ENCODE data around the gene PLEKHG2.
A peak's percentile ranks its signal among the peaks of the same experiment; 100 is the strongest.

The PLEKHG2 gene

GRCh38 chr19:39406656-39407409 lies 5.6 kb upstream of the PLEKHG2 start, which contains the start of gene ZFP36:
Gene ZFP36, plus strand, starts transcription at chr19:39406847. Its CDS starts 58 bp downstream, at chr19:39406905.
- DNase-seq (ENCODE audit: low read depth) = peak; percentile 80

- DNase-seq (ENCODE audit: low read depth) = no peak
Measured at GRCh38 chr19:39407410-39407659, 5.1 kb upstream of the PLEKHG2 start.

DNA sequence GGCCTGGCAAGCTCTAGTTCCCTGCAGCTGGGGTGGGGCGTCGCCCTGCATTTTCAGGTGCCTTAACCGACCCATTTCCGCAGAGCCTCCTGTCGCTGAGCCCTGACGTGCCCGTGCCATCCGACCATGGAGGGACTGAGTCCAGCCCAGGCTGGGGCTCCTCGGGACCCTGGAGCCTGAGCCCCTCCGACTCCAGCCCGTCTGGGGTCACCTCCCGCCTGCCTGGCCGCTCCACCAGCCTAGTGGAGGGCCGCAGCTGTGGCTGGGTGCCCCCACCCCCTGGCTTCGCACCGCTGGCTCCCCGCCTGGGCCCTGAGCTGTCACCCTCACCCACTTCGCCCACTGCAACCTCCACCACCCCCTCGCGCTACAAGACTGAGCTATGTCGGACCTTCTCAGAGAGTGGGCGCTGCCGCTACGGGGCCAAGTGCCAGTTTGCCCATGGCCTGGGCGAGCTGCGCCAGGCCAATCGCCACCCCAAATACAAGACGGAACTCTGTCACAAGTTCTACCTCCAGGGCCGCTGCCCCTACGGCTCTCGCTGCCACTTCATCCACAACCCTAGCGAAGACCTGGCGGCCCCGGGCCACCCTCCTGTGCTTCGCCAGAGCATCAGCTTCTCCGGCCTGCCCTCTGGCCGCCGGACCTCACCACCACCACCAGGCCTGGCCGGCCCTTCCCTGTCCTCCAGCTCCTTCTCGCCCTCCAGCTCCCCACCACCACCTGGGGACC lies 4.6 kb upstream of the PLEKHG2 start:
- no peak for DNase-seq (ENCODE audit: low read depth)

GRCh38 chr19:39408392-39409207 lies 3.9 kb upstream of the PLEKHG2 start:
- no peak for DNase-seq (ENCODE audit: low read depth)

- DNase-seq (ENCODE audit: low read depth) = peak; percentile 49
Measured at GRCh38 chr19:39409208-39410016, 3.1 kb upstream of the PLEKHG2 start.

DNA sequence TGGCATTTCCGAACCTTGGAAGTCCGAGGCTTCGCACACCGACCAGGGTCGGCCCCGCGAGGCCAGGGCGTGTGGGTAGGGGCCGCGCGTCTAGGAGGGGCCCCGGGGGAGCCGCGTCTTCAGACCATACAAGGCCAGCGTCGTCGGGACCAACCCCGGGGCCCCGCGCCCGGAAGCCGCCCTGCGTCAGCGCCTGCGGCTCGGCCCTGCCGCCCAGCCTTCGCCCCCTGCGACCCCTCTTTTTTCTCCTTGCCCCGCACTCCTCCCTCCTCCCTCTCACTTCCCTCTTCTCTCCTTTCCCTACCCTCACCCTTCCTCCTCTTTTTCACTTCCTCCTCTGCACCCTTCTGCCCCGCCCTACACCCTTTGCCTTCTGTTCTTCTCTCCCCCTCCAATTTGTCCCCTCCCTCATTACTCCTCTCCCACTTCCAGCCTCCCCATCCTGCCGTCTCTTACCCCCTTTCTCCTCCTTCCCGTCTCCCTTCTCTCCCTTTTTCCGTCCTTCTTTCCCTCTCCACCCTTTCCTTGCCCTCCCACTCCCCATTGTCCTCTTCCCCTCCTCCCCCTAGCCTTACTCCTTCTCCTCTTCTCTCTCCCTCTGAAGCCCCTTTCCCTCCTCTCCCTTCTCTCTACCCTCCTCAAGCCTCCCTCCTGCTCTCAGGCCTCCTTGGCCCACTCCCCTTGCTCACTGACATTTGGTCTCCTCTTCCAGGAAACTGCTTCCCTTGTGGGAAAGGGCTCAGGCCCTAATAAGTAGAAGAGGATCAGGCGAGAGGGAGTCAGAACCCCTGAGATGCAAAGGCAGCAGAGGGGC lies 2.2 kb upstream of the PLEKHG2 start:
- no peak for DNase-seq (ENCODE audit: low read depth)

DNA sequence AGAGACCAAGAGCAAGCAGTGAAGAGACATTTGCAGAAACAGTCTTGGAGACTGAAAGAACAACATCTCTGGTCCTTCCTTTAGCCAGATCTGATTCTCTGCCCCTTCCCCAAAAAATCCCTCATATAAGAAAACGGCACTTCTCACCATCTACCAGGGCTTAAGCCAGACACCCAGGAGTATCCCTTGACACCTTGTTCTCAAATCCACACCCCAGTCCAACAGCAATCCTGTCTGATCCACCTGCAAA lies 1.7 kb upstream of the PLEKHG2 start:
- no peak for DNase-seq (ENCODE audit: low read depth)

- no peak for DNase-seq (ENCODE audit: low read depth)
Measured at GRCh38 chr19:39411081-39411831, 1.2 kb upstream of the PLEKHG2 start.

- no peak for DNase-seq (ENCODE audit: low read depth)
Measured at GRCh38 chr19:39411832-39412099, 703 bp upstream of the PLEKHG2 start.

GRCh38 chr19:39412867-39413271 lies 400 bp downstream of the PLEKHG2 start:
- no peak for DNase-seq (ENCODE audit: low read depth)

GRCh38 chr19:39413272-39413910 lies 922 bp downstream of the PLEKHG2 start:
- no peak for DNase-seq (ENCODE audit: low read depth)

DNA sequence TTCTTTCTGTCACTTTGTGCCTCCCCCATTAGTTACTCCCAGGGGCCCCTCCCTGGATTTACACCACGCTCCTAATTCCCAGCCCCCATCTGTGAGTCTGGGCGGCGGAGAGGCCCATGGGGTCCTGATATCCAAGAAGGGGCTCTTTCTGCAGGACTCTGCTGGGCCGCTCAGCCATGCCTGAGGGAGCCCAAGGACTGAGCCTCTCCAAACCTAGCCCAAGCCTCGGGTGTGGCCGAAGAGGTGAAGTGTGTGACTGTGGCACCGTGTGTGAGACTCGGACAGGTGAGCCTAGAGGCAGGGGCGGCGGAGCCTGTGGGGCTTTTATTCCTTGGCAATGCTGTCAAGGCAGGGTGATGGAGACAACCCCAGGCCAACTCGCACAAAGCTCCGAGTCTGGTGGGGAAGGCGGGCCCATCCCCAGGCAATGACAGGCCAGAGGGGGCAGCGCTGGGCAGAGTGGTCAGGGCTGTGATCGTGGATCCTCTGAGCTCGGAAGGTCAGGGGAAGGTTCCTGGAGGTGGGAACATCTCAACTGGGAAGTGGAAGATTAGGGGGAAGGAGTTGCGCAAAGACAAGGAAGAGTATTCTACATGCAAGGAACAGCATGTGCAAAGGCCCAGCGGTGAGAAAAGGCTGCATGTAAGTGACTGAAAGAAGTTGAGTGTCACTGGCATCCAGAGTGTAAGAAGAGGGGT lies 1.6 kb downstream of the PLEKHG2 start:
- no peak for DNase-seq (ENCODE audit: low read depth)

GRCh38 chr19:39415111-39416046 lies 2.9 kb downstream of the PLEKHG2 start:
- no peak for DNase-seq (ENCODE audit: low read depth)

DNA sequence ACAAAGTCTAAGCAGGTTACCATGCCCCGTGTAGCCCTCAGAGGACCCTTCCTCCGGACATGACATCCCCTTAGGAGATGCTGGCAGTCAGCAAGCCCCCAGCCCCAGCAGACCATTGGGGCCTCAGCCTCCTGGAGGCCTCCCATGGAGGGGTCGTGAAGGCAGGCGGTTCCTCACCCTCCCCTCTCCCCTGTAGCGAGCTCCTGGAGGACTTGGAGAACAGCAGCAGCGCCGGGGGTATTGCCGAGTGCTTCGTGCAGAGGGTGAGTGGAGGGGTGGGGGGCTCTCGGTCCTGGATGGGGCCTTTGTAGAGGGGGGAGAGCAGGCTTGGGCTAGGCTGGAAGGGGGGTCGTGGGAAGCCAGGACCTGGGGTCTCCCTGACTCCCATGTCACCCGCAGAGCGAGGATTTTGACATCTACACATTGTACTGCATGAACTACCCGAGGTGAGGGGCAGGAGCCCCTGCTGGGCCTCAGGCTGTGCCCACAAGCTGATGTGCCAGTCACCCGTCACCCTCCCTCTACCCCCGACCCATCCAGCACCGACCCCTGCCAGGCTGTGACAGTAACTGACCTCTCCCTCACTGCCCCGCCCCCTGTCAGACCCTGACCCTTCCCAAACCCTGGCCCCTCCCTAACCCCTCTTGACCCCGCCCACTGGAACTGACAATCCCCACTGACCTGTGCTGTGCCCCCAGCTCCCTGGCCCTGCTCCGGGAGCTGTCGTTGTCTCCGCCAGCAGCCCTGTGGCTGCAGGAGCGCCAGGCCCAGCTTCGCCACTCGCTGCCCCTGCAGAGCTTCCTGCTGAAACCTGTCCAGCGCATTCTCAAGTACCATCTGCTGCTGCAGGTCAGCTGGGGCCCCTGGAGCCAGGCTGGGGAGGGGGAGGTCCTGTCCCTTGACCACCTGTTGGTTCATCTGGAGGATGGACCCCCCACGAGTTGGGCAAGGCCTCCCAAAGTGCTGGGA lies 4.0 kb downstream of the PLEKHG2 start:
- no peak for DNase-seq (ENCODE audit: low read depth)

GRCh38 chr19:39417463-39418181 lies 5.2 kb downstream of the PLEKHG2 start:
- DNase-seq (ENCODE audit: low read depth) = no peak

- DNase-seq (ENCODE audit: low read depth) = no peak
Measured at GRCh38 chr19:39419003-39419402, 6.5 kb downstream of the PLEKHG2 start.

DNA sequence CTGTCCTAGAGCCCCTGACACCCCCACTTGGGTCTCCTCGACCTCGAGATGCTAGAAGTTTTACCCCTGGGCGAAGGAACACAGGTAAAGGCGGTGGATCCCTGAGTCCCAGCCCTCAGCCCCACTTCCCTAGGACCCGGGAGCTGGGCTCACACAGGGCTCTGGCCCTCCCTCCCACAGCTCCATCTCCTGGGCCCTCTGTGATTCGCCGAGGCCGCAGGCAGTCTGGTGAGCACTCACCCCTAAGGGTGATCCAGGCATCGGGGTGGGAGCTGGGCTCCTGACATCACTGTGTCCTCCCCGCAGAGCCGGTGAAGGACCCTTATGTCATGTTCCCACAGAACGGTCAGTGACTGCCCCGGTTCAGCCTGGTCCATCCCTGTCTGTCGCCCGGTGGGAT lies 8.3 kb downstream of the PLEKHG2 start:
- DNase-seq (ENCODE audit: low read depth) = no peak
